Caki2 (cell line): ENCODE measurements around the gene GPR22. TPM values are rescaled to one million over a fixed set of nuclear protein-coding genes. Genes with fewer than 3 reads are reported as not detected.

Experiments
- DNase-seq: peaks from one replicate; pipeline ENCODE4 v3.0.0-alpha.2; 2015; ENCODE audit warnings: low read depth
- in situ Hi-C: cut with HindIII; loops from 2 replicates; pipeline ENCODE4 v1.10.0; 2016; ENCODE audit warnings: low sequenced_read_pairs, low pct_unique_long_range_greater_than_20kb, mixed read lengths
- total RNA-seq: library from RNA; depleted of rRNA; stranded (reverse); fragments of >200 nt; shearing (Covaris generic); gene quantifications from 2 replicates; pipeline ENCODE4 v1.2.3, GENCODE V29; 2014; ENCODE audit warnings: low replicate concordance; rRNA removed

GPR22 gene, protein sequence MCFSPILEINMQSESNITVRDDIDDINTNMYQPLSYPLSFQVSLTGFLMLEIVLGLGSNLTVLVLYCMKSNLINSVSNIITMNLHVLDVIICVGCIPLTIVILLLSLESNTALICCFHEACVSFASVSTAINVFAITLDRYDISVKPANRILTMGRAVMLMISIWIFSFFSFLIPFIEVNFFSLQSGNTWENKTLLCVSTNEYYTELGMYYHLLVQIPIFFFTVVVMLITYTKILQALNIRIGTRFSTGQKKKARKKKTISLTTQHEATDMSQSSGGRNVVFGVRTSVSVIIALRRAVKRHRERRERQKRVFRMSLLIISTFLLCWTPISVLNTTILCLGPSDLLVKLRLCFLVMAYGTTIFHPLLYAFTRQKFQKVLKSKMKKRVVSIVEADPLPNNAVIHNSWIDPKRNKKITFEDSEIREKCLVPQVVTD
- total RNA-seq, result not detected in 2 replicates

DNA sequence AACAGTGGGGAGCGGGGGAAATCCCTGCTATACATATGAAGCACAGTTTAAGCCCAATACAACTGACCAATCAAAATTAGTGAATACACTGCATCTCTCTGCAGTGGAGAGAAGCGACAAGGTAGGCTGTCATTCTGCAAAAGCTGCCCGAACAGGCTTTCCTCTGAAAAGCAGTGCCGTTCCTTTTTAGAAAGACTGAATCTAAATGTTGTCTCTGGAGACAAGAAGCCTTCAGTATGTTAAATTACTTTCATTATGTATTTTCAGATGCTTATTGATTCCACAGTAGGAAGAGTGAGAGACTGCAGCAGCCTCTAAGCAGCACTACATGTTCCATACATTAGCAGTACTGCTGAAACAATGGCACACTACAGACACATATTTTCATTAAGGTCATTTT, at the start of gene GPR22:
GPR22 (plus strand) TSS at position 129 of the 400 bp plus-strand sequence. CDS start 4,004 bp downstream, outside the sequence.
- no peak for DNase-seq
- in situ Hi-C loops, result no loop called here

DNA sequence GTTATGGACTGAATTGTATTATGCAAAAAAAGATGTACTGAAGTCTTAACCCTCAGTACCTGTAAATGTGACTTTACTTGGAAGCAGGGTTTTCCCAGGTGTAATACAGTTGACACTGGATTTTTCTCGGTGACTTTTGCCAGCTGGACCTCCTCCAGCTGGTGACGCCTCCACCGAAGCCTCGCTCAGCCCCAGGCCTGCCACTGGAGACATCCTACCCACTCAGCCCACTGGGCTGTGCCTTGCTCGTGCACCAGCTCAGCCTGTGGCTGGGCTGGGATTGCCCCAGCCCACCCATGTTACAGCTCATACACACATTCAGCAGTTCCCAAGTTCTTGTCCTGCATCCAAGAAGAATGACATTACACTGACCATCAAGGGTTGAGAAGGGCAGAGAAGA, 42.4 kb upstream of the GPR22 start:
- DNase-seq, result no peak
- in situ Hi-C loops, result no loop called here

DNA sequence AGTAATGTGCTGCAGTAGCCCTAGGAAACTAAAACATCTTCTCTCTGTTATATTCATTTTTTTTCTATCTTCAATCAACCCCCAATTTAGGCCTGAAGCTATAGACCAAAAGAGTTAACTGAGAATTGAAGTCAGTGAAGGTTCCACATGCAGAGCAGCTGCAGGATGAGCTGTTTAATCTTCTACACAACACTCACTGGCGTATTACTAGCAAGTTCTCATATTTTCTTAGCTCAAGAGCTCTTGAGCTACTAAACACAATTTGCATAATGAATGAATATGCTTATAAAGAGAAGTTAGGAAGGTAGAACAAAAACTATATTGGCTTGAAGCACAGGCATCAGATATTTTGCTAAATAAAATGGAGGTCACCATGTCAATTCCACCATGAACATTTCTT, 41.2 kb upstream of the GPR22 start:
- in situ Hi-C loops, result no loop called here
- DNase-seq, result no peak

DNA sequence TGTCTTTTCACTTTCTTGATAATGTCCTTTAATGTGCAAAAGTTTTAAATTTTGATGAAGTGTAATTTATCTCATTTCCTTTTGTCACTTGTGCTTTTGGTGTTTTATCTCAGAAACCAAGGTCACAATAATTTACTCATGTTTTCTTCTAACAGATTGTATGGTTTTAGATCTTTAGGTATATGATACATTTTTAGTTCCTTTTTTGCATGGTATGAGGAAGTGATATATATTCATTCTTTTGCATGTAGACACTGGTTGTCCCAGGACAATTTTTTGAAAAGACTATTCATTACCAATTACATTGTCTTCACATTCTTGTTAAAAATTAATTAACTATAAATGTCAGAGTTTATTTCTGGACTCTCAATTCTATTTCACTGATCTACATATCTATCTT, 39.8 kb upstream of the GPR22 start:
- DNase-seq, result no peak
- in situ Hi-C loops, result no loop called here

DNA sequence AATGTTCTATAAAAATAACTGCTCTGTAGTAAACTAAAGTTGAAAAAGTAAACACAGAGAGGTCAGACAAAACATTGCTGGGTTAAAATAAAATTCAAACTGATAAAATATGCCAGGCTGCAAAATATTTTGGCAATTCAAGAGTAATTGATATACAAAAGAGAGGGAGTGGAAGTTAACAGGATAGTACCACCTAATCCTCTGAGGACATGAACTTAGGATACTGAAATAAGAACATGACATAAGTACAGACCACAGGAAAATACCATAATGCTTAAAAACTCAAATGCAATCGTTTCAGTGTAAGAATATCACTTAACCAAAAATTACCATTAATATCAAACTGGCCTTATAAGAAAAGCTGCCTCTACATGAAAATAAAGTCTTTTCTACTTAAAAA, 37.6 kb upstream of the GPR22 start:
- in situ Hi-C loops, result no loop called here
- DNase-seq, result no peak

DNA sequence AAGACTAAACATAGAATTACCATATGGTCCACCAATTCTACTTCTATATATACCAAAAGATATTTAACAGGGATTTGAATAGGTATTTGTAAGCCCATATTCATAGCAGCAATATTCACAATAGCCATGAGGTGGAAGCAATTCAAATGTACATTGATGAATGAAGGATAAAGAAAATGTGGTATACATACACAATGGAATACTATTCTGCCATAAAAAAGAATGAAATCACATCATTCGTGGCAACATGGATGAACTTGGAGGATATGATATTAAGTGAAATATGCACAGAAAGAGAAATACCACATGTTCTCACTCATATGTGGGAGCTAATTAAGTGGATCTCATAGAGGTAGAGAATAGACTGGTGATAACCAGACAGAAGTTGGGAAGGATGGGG, 34.1 kb upstream of the GPR22 start:
- DNase-seq, result no peak
- in situ Hi-C loops, result no loop called here

DNA sequence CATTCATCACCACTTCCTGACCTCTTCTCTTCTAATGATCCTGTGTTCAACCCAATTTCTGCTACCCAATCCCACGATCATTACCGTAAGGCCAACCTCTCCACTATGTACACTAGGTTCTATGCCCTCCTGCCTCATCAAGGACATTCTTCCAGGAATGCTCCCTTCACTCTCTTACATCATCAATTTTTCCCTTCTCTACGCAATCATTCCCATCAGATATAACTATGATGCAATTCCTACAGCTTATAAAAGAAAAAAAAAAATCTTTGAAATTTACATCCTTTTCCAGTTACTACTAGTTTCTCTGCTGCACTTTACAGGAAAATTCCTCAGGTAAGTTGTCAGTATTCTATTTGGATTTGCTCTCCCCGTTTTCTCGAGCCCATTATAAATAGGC, 30.8 kb upstream of the GPR22 start:
- in situ Hi-C loops, result no loop called here
- DNase-seq, result no peak

DNA sequence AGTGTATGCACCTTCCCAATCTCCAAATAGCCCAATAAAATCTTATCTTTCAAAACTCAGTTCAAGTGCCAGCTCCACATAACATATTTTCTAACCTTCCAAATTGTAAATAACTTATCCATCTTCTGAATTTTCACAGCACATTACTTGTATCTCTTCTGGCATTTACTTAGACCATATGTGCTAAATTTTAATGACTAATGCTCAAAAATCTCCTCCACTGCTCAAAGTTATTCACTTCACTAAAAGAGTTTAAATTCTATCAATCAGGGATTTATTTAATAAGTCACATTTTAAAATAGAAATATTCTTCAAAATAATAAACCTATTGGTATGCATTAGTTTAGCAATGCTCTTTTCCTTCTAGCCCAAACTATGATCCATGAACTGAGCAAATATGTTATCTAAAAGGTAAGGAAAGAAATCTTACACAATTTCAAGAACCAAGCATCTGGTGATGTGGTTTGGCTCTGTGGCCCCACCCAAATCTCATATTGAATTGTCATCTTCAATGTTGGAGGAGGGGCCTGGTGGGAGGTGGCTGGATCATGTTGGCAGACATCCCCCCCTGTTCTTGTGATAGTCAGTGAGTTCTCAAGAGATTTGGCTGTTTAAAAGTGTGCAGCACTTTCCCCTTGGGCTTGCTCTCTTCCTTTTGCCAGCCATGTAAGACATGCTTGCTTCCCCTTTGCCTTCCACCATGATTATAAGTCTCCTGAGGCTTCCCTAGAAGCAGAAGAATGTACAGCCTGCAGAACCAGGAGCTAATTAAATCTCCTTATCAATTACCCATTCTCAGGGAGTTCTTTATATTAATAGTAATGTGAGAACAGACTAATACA, 28.1 kb upstream of the GPR22 start:
- in situ Hi-C loops, result no loop called here
- DNase-seq, result no peak

DNA sequence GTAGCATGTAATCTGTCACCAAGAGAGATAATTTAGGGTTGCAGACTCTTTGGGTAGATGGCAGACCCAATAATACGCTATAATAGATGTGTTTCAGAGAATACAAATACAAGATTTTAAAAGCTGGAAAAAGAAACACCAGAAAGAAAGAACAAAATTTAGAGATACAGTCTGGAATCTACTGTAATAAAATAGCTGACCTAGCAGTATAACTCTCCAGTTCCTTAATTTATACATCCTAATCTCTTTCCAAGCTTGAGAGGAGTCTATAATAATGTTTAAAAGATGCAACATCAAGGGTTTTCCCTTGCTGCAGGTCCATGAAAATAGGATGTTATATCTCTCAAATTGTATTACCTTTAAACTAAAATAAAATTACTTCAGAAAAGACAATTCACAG, 27.2 kb upstream of the GPR22 start:
- in situ Hi-C loops, result no loop called here
- DNase-seq, result no peak

DNA sequence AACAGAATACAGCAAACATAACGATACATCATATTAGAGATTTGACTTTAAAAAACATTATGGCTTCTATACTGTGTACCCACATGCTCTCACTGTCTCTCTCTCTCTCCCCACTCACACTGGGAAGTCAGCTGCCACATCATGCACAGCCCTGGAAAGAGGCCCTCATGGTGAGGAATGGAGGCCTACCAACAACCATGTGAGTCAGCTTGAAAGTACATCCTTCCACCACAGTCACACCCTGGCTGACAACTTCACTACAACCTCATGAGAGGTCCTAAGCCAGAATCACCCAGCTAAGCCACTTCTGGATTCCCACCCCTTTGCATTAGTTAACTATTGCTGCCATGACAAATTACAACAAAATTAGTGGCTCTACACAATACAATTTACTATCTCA, 23.3 kb upstream of the GPR22 start:
- in situ Hi-C loops, result no loop called here
- no peak for DNase-seq

DNA sequence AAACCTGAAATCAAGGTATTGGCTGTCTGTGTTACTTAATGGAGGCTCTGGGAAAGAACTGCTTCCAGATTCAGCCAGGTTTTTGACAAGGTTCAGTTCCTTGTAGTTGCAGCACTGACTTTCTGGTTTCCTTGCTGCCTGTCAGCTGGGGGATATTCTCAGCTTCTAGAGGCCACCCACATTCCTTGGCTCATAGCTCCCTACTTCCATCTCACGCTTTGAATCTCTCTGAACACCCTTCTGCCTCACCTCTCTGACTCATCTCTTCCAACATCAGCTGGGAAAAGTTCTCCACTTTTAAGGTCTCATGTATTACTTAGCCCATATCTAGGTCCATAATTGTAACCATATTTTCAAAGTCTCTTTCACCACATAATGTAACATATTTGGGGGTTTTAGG, 22.9 kb upstream of the GPR22 start:
- in situ Hi-C loops, result no loop called here
- DNase-seq, result no peak

DNA sequence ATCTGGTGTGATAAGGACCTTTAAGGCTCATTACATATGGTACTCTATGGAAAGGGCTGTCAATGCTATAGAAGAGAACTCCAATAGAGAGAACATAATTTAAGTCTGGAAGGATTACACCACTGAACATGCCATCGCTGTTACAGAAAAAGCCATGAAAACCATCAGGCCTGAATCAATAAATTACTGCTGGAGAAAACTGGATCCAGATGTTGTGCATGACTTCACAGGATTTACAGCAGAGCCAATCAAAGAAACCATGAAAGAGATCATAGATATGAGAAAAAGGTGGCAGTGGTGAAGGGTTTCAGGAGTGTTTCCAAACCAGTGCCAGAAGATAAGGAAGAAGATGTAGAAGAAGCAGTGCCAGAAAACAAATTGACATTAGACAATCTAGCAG, 18.9 kb upstream of the GPR22 start:
- in situ Hi-C loops, result no loop called here
- no peak for DNase-seq

DNA sequence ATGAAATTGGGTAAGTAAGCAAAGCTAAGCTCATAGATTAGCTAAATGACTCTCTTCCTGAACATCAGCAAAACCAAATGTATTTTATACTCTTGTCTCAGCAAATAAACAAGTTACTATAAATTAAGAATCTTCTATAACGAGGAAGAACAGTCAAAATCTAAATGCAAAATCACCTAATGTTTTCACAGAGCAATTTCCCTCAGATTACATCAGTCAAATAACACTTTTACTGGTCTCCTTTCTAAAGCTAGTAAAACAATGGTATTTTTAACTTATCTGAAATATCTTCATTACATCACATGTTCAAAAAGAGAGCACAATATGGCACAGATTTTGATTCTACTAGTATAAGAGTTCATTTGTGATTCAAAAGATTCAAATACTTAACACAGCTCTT, 16.5 kb upstream of the GPR22 start:
- DNase-seq, result no peak
- in situ Hi-C loops, result no loop called here

DNA sequence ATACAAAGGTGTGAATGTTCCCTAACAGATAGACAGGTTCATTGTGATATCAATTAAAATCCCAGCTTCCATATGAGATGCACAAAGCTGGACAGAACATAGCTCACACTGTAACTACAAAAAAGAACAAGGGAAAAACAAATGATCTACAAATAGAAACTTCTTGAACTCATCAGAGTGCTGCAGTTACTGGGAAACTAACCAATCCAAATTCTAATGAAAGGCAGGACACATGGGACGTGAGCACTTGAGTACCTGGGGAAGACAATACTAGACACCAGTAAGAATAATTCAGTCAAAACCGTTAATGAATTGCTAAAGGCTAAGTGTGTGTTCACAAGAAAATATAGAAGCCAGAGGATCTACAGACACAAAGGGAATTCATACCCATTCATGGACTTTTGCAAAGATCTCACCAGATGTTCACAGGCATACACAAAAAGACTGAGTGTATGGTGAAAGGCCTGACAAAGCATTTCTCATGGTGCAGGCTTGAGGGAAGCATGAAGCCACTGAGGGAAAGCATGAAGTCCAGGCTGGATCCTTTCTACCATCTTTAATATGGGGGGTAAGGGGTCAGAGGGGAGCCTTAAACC, 7.8 kb upstream of the GPR22 start:
- no peak for DNase-seq
- in situ Hi-C loops, result no loop called here

DNA sequence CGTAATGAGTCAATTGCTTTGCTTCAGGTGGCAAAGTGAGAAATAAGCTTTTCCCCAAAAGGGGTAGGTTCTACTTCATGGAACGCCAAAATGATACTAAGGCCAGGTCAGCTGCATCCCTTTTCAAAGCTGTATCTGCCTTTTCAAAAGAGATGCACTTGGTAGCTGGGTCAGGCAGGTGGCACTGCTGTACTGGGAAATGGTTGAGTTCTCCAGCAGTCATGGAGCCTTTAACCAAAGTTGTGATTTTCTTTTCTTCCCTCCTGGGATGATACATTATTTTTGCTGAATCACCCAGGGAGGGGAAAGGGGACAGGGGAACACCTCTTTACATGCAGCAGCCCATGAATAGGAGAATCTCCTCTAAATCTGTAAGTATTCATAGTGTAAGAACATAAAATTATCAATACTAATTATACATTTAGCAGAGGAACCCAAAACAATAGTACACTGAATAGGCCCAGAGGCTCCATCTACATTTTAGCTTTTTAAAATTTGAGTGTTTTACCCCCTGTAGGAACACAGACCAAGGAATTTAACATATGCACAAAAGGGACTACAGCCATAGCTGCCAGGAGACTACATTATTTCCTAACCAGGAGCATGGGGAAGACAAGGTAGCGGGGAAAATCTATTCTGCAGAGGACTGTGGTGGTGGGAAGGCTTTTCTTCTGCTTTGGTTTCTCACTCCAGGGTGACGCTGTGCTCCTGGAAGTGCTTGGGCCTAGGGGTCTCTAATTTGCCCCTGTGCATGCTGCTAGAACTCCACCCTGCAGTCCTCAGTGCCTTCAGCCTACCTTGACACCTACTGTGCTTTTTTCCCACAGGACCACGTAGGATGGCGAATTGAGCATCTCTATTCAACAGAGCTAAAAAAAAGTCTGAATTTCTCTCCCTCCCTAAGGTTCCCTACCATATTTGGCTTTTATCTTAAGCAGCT, 6.4 kb upstream of the GPR22 start:
- in situ Hi-C loops, result no loop called here
- peak; percentile 59 for DNase-seq

DNA sequence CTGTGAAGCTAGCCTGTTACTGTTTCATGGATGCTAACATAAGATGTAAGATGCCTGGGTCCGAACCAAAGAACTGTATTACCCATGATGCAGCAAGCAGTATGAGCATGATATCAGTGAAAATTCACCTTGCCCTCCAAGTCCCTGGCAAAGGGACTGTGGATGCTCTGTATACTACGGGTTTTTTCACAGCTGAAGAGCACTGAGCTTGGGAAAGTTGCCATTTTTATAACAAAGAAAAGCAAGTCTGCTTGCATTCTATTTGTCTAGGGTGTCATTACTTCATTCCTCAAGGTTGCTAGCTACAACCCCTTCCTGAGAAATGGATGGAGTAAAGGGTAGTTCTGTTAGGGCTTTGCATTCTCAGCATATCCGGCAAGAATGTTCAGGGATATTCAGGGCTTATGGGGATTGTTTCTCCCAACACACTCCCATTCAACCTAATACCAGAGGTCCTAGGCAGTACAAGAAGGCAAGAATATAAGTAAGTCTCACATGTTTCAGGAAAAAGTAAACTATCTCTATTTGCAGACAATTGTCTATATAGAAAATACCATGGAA, 5.1 kb upstream of the GPR22 start:
- no peak for DNase-seq
- in situ Hi-C loops, result no loop called here

DNA sequence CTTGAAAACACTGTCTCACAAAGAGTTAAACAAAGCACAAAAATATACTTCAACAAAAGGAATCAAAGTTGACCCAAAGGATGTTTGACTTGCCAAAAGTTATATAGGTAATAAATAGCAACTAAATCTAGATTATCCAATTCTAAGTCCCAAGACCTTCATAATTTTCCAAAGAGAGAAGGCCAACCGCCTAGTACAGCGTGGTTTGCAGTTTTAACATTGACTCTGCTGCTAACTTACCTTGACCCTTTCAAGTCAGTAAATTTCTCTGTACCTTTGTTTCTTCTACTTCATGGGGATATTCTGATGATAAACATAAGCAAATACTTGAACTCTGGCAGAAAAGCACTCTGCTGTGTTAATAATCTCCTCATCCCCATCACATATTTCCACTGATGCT, 1.9 kb upstream of the GPR22 start:
- no peak for DNase-seq
- in situ Hi-C loops, result no loop called here

DNA sequence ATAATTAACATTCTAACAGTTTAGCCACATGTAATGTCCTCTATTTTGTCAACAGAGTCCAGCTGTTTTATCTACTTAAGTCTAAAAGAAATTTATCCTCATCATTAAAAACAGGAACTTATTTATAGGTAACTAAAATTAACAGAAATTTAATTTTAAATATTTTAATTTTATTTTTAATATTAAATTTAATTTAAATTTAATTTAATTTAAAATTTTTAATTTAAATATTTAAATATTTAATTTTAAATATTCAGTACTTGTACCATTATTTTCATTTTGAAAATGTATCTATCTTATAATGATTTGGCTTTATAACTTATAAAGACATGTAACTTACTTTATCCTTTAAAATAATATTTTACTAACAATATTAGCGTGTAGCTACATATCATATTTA, 1.0 kb upstream of the GPR22 start:
- in situ Hi-C loops, result no loop called here
- no peak for DNase-seq
